ENCODE results near the gene MGP. TPM values are rescaled to one million over a fixed set of nuclear protein-coding genes. Genes with fewer than 3 reads are reported as not detected.

Gene MGP
- total RNA-seq, 4 donors from 2014 or later, result 42.8 to 143 (median 80.2) TPM

GRCh38 chr12:14919455-14919854, 33.8 kb upstream of the MGP start:
- H3K4me3 ChIP-seq (ENCODE audit: low read depth, poor library complexity, severe bottlenecking), result no peak overlapping the region
- DNase-seq (ENCODE audit: low spot score in 2 of 2), result no peak
- intact Hi-C loops (cut with DNase I; ENCODE audit: low total_unique reads), result no loop called here
- TF ChIP-seq, protein P1, sequence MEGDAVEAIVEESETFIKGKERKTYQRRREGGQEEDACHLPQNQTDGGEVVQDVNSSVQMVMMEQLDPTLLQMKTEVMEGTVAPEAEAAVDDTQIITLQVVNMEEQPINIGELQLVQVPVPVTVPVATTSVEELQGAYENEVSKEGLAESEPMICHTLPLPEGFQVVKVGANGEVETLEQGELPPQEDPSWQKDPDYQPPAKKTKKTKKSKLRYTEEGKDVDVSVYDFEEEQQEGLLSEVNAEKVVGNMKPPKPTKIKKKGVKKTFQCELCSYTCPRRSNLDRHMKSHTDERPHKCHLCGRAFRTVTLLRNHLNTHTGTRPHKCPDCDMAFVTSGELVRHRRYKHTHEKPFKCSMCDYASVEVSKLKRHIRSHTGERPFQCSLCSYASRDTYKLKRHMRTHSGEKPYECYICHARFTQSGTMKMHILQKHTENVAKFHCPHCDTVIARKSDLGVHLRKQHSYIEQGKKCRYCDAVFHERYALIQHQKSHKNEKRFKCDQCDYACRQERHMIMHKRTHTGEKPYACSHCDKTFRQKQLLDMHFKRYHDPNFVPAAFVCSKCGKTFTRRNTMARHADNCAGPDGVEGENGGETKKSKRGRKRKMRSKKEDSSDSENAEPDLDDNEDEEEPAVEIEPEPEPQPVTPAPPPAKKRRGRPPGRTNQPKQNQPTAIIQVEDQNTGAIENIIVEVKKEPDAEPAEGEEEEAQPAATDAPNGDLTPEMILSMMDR (IDR thresholded peaks at IDR 0.05), result no peak
- TF ChIP-seq POLR2A (IDR thresholded peaks at IDR 0.05), result no peak

GRCh38 chr12:14915736-14916135, 30.1 kb upstream of the MGP start:
- TF ChIP-seq, protein P1 (IDR thresholded peaks at IDR 0.05), result no peak
- no peak for TF ChIP-seq POLR2A (IDR thresholded peaks at IDR 0.05)
- DNase-seq (ENCODE audit: low spot score in 2 of 2), result no peak
- WGBS, 2 donors, result 60 to 63% methylated on average over 2 of the region's 2 CpGs
- H3K4me3 ChIP-seq (ENCODE audit: low read depth, poor library complexity, severe bottlenecking), result no peak overlapping the region
- intact Hi-C loops (cut with DNase I; ENCODE audit: low total_unique reads), result no loop called here

DNA sequence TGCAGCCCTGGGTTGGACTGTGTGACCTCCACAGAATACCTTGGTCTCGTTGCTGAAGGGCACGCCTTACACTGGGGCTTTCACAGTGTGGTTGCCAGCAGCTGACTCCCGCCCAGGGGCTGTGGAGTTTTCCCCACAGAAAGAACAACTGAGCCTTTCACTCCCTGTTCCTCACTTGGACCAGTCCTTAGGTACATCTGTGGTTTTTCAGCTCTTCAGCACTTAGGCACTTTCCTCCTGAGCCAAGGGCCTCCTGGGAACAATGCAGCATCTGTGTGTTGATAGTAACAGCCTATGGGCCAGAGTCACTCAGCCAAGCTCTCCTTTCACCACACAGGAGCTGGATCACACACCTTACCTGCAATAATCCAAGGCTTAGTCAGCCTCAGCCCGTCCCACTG, 27.7 kb upstream of the MGP start:
- intact Hi-C loops (cut with DNase I; ENCODE audit: low total_unique reads), result no loop called here
- no peak for TF ChIP-seq POLR2A (IDR thresholded peaks at IDR 0.05)
- TF ChIP-seq, protein P1 (IDR thresholded peaks at IDR 0.05), result no peak
- peak in 1 of 2 donors; percentile 65 for DNase-seq (ENCODE audit: low spot score in 2 of 2)
- H3K4me3 ChIP-seq (ENCODE audit: low read depth, poor library complexity, severe bottlenecking), result no peak overlapping the region
- 46 to 54% methylated on average over 4 of the region's 4 CpGs for WGBS, 2 donors

DNA sequence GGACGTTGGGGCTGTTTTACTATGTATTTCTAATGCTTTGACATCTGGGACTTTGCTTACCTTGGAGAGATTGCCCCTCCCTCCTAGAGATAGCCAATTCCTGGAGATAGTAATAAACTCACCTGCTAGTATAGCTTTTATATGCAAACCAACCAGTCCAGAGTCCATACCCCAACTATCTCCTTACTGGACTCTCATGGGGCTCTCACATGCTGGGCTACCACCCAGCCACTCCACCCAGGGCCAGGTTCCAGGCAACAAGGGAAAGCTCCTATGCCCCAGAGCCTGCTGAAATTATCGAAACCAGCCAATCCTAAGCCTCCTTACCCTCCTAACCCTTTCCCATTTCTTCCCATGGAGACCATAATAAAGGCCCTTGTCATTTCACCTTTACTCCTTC, 25.5 kb upstream of the MGP start:
- WGBS, 2 donors, result 41 to 65% methylated on average over 2 of the region's 2 CpGs
- no peak overlapping the region for H3K4me3 ChIP-seq (ENCODE audit: low read depth, poor library complexity, severe bottlenecking)
- intact Hi-C loops (cut with DNase I; ENCODE audit: low total_unique reads), result no loop called here
- TF ChIP-seq POLR2A (IDR thresholded peaks at IDR 0.05), result no peak
- TF ChIP-seq, protein P1 (IDR thresholded peaks at IDR 0.05), result no peak
- DNase-seq (ENCODE audit: low spot score in 2 of 2), result no peak

- WGBS, 2 donors, result 77 to 78% methylated on average over 5 of the region's 5 CpGs
- H3K4me3 ChIP-seq (ENCODE audit: low read depth, poor library complexity, severe bottlenecking), result no peak overlapping the region
- DNase-seq (ENCODE audit: low spot score in 2 of 2), result no peak
- TF ChIP-seq, protein P1 (IDR thresholded peaks at IDR 0.05), result no peak
- TF ChIP-seq POLR2A (IDR thresholded peaks at IDR 0.05), result no peak
- intact Hi-C loops (cut with DNase I; ENCODE audit: low total_unique reads), result no loop called here
These were observed 24.6 kb upstream of the MGP start for GRCh38 chr12:14910090-14910915.

- WGBS, 2 donors, result 91 to 100% methylated on average over 1 of the region's 1 CpG
- TF ChIP-seq POLR2A (IDR thresholded peaks at IDR 0.05), result no peak
- TF ChIP-seq, protein P1 (IDR thresholded peaks at IDR 0.05), result no peak
- intact Hi-C loops (cut with DNase I; ENCODE audit: low total_unique reads), result no loop called here
These were observed 22.3 kb upstream of the MGP start for GRCh38 chr12:14907953-14908352.

More at GRCh38 chr12:14907953-14908352, 22.3 kb upstream of the MGP start:
- no peak overlapping the region for H3K4me3 ChIP-seq (ENCODE audit: low read depth, poor library complexity, severe bottlenecking)
- no peak for DNase-seq (ENCODE audit: low spot score in 2 of 2)

All from lower leg skin (tissue), 4 donors.